ENCODE measurements around the gene DERL3. TPM values are rescaled to one million over a fixed set of nuclear protein-coding genes. Genes with fewer than 3 reads are reported as not detected.

Gene DERL3
- total RNA-seq, 2 experiments from 2014 or later: 5.4 to 7.6 TPM

DNA sequence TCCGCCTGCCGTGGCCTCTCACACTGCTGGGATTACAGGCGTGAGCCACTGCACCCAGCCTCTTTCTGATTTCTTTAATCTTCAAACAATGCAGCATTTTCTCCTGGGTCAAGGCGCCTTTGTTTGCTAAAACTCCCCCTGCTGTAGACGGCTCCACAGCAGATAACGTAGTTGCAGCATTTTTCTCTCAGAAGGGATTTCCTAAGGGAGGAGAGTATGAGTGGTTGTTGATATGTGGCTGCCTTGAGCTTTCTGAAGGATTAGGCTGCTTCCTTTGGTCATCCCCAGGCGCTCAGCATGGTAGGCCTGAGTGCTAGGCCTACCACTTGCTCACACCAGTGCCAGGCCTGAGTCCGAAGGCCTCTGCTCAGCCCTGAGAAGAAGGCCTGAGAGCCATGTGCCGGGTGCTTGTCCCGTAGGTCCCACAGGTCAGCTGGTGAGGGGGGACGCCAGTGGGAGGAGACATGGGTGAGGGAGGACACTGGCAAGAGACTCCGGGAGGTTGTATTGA is 34.0 kb downstream of the DERL3 start:
- no peak for TF ChIP-seq CTCF (IDR thresholded peaks at IDR 0.05)
- no peaks in the 10 kb centered on the region for H3K4me1 Mint-ChIP-seq (ENCODE audit: low read depth)
- POLR2A ChIA-PET: no interaction called here
- CTCF ChIA-PET: no interaction called here
- peaks cover 40% of the 10 kb centered on the region for H3K36me3 Mint-ChIP-seq (ENCODE audit: low read depth)
- H3K27me3 Mint-ChIP-seq: no peaks in the 10 kb centered on the region
- intact Hi-C loops (cut with micrococcal nuclease): no loop called here
- no peaks in the 10 kb centered on the region for H3K9me3 Mint-ChIP-seq
- no peak overlapping the region for H3K27ac Mint-ChIP-seq
- ATAC-seq (no peak), DNase-seq (no peak)
- H3K4me3 Mint-ChIP-seq: no peak overlapping the region

GRCh38 chr22:23803001-23803819 is 35.6 kb downstream of the DERL3 start:
- H3K36me3 Mint-ChIP-seq (ENCODE audit: low read depth): peaks cover 42% of the 10 kb centered on the region
- POLR2A ChIA-PET: no interaction called here
- CTCF ChIA-PET: no interaction called here
- no peaks in the 10 kb centered on the region for H3K27me3 Mint-ChIP-seq
- no peaks in the 10 kb centered on the region for H3K4me1 Mint-ChIP-seq (ENCODE audit: low read depth)
- no peaks in the 10 kb centered on the region for H3K9me3 Mint-ChIP-seq
- DNase-seq (no peak), ATAC-seq (no peak)
- intact Hi-C loops (cut with micrococcal nuclease): no loop called here
- no peak overlapping the region for H3K4me3 Mint-ChIP-seq
- H3K27ac Mint-ChIP-seq: no peak overlapping the region
- no peak for TF ChIP-seq CTCF (IDR thresholded peaks at IDR 0.05)

DNA sequence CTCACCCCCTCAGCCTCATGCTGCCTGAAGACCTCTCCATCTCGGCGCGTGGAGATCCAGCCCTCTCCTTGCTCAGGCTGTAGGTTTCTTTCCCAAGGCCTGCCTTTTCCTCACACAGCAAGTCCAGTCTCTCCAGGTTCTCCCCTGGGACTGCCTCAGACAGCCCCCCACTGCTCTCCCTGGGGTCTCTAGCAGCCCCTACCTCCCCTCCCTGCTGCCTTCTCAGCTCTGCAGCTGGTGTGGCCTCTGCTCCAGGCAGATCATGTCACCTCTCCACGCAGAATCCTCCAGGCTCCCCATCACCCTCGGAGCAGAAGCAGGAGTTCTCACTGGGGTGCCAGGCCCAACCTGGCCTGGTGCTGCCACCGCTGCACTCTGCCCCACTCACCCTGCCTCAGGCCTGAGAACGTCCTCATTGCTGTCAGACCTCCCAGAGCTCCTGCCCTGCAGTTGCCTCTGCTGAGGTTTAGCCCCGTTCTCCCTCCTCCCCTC is 36.9 kb downstream of the DERL3 start:
- CTCF ChIA-PET: no interaction called here
- H3K27ac Mint-ChIP-seq: no peak overlapping the region
- no peaks in the 10 kb centered on the region for H3K4me1 Mint-ChIP-seq (ENCODE audit: low read depth)
- ATAC-seq: no peak
- POLR2A ChIA-PET: no interaction called here
- intact Hi-C loops (cut with micrococcal nuclease): no loop called here
- no peak for DNase-seq
- H3K27me3 Mint-ChIP-seq: no peaks in the 10 kb centered on the region
- no peak for TF ChIP-seq CTCF (IDR thresholded peaks at IDR 0.05)
- H3K9me3 Mint-ChIP-seq: no peaks in the 10 kb centered on the region
- peaks cover 37% of the 10 kb centered on the region for H3K36me3 Mint-ChIP-seq (ENCODE audit: low read depth)
- H3K4me3 Mint-ChIP-seq: no peak overlapping the region

DNA sequence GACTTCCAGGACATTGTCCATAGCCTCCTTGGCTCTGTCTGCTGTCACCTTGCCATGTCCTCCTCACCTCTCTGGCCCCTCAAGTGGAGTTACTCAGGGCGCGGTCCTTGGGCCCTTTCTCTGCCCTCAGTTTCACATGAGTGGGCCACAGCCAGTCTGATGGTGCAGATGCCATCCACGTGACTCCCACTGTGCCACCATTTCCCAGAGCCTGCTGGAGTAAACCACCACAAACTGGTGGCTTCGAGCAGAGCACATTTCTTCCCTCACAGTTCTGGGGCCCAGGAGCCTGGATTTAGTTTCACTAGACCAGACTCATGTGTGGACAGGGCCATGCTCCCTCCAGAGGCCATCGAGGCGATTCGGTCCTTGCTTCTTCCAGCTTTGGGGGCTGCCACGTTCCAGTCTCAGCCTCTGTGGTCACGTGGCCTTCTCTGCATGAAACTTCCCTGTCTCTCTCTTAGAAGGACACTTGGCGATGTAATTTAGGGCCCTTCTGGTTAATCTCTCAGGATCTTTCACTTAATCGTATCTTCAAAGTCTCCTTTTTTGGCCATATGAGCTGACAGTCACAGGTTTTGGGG is 37.5 kb downstream of the DERL3 start:
- no peaks in the 10 kb centered on the region for H3K27me3 Mint-ChIP-seq
- no peaks in the 10 kb centered on the region for H3K9me3 Mint-ChIP-seq
- intact Hi-C loops (cut with micrococcal nuclease): no loop called here
- H3K36me3 Mint-ChIP-seq (ENCODE audit: low read depth): peaks cover 39% of the 10 kb centered on the region
- CTCF ChIA-PET: no interaction called here
- no peaks in the 10 kb centered on the region for H3K4me1 Mint-ChIP-seq (ENCODE audit: low read depth)
- no peak for TF ChIP-seq CTCF (IDR thresholded peaks at IDR 0.05)
- ATAC-seq (no peak), DNase-seq (no peak)
- no peak overlapping the region for H3K27ac Mint-ChIP-seq
- no peak overlapping the region for H3K4me3 Mint-ChIP-seq
- POLR2A ChIA-PET: no interaction called here

All from activated CD8-positive, alpha-beta T cell treated with anti-CD3 and anti-CD28 coated beads for 36 hours (primary cell).